Liver (tissue), 9 donors: Measurements from ENCODE around the gene INHBB. TPM values are rescaled to one million over a fixed set of nuclear protein-coding genes. Genes with fewer than 3 reads are reported as not detected.

Source experiments
- DNase-seq: peaks from one replicate; pipeline ENCODE4 v3.0.0-alpha.2; 2017; ENCODE audit warnings: low spot score
- H3K27ac ChIP-seq, 2 donors: one replicate each; pipeline ENCODE4 v1.7.0; 2013; ENCODE audit warnings: inconsistent platforms in 2 of 2, low read length in 2 of 2, control low read depth in 1 of 2, low read depth in 1 of 2, mild to moderate bottlenecking in 1 of 2
- H3K27me3 ChIP-seq, 4 donors: one replicate each; pipeline versions ENCODE4 v1.6.1 to v1.7.0; 2013; ENCODE audit warnings: low read length in 3 of 4, inconsistent platforms in 1 of 4, mild to moderate bottlenecking in 1 of 4, moderate library complexity in 1 of 4; ENCODE audit not compliant: control insufficient read depth in 4 of 4, insufficient read depth in 4 of 4
- H3K36me3 ChIP-seq, 4 donors: one replicate each; pipeline versions ENCODE4 v1.6.1 to v1.7.0; 2013; ENCODE audit warnings: low read length in 3 of 4, mild to moderate bottlenecking in 3 of 4, low read depth in 1 of 4, moderate library complexity in 1 of 4; ENCODE audit not compliant: control insufficient read depth in 4 of 4, insufficient read depth in 3 of 4
- H3K4me1 ChIP-seq, 4 donors: one replicate each; pipeline versions ENCODE4 v1.6.1 to v1.7.0; 2013; ENCODE audit warnings: low read length in 3 of 4, mild to moderate bottlenecking in 3 of 4, moderate library complexity in 1 of 4; ENCODE audit not compliant: control insufficient read depth in 4 of 4, insufficient read depth in 4 of 4
- H3K4me3 ChIP-seq, 3 donors: one replicate each; pipeline versions ENCODE4 v1.6.1 to v1.7.0; 2013; ENCODE audit warnings: low read length in 3 of 3, control low read depth in 1 of 3, low read depth in 1 of 3, mild to moderate bottlenecking in 1 of 3
- H3K9ac ChIP-seq, 2 donors: one replicate each; pipeline ENCODE4 v1.7.0; 2013; ENCODE audit warnings: low read length in 2 of 2, mild to moderate bottlenecking in 2 of 2, moderate library complexity in 2 of 2, control low read depth in 1 of 2, low read depth in 1 of 2
- H3K9me3 ChIP-seq, 4 donors: one replicate each; pipeline versions ENCODE4 v1.6.1 to v1.7.0; 2013; ENCODE audit warnings: low read length in 3 of 4; ENCODE audit not compliant: control insufficient read depth in 4 of 4
- ATF3 ChIP-seq: IDR thresholded peaks from 2 replicates; pipeline ENCODE4 v1.6.1; 2016; ENCODE audit warnings: antibody characterized with exemption
- CTCF ChIP-seq: fragments of 150-350 bp; IDR thresholded peaks from 2 replicates; pipeline ENCODE4 v1.5.1; 2017; ENCODE audit warnings: improper control_type of control experiment, low read depth, low read length; ENCODE audit not compliant: missing input control
- EGR1 ChIP-seq, 2 donors: IDR thresholded peaks; 2 replicates each; pipeline ENCODE4 v1.6.1; 2016 to 2018; ENCODE audit warnings: antibody characterized with exemption in 2 of 2, low read depth in 2 of 2
- FOXA1 ChIP-seq: IDR thresholded peaks from 2 replicates; pipeline ENCODE4 v1.6.1; 2016; ENCODE audit warnings: antibody characterized with exemption
- HNF4A ChIP-seq, 2 donors: conservative IDR thresholded peaks; 2 replicates each; pipeline ENCODE4 v1.6.1; 2016; ENCODE audit warnings: antibody characterized with exemption in 2 of 2, mild to moderate bottlenecking in 2 of 2
- HNF4G ChIP-seq: IDR thresholded peaks from 2 replicates; pipeline ENCODE4 v1.6.1; 2016; ENCODE audit warnings: antibody characterized with exemption
- JUND ChIP-seq, 2 donors: IDR thresholded peaks; 2 replicates each; pipeline ENCODE4 v1.6.1; 2016; ENCODE audit warnings: antibody characterized with exemption in 2 of 2
- MAX ChIP-seq: IDR thresholded peaks from 2 replicates; pipeline ENCODE4 v1.6.1; 2016; ENCODE audit warnings: antibody characterized with exemption
- RAD21 ChIP-seq, 2 donors: IDR thresholded peaks; 2 replicates each; pipeline ENCODE4 v1.6.1; 2016; ENCODE audit warnings: antibody characterized with exemption in 2 of 2, mild to moderate bottlenecking in 2 of 2
- REST ChIP-seq: IDR thresholded peaks from 2 replicates; pipeline ENCODE4 v1.6.1; 2016; ENCODE audit warnings: antibody characterized with exemption, mild to moderate bottlenecking
- RXRA ChIP-seq, 2 donors: IDR thresholded peaks; 2 replicates each; pipeline ENCODE4 v1.6.1; 2017 to 2018; ENCODE audit warnings: antibody characterized with exemption in 2 of 2, mild to moderate bottlenecking in 1 of 2
- YY1 ChIP-seq: IDR thresholded peaks from 2 replicates; pipeline ENCODE4 v1.6.1; 2016; ENCODE audit warnings: antibody characterized with exemption, mild to moderate bottlenecking
- ZBTB33 ChIP-seq: IDR thresholded peaks from 2 replicates; pipeline ENCODE4 v1.6.1; 2016; ENCODE audit warnings: antibody characterized with exemption
- WGBS: extraction: QIAGEN DNeasy Blood & Tissue Kit; methylation state at CpG from one replicate; pipeline ENCODE4 v1.1.7; 2013; 5-methylcytosine and 5-hydroxymethylcytosine counted together
- polyA plus RNA-seq, 2 donors: library from polyadenylated mRNA; stranded (reverse) in 1 of 2; unstranded in 1 of 2; fragments of 200-250 nt in 1 of 2; fragments of >200 nt in 1 of 2; fragmentation: Nextera tagmentation in 1 of 2; extraction: Ambion mirVana in 1 of 2; gene quantifications; one replicate each; pipeline versions ENCODE4 v1.2.1 to v1.2.3, GENCODE V29; 2013 to 2015
- total RNA-seq, 2 donors: library from RNA; depleted of rRNA; stranded (reverse); fragments of >200 nt; gene quantifications; one replicate each; pipeline ENCODE4 v1.2.3, GENCODE V29; 2014
- donor health status: healthy.
- donor health status: healthy.
- donor health status: healthy.
- donor health status: healthy.
- donor health status: healthy.

The INHBB gene
- total and polyA plus RNA-seq, 4 donors, result 0.36 to 7.4 (median 2.1) TPM

GRCh38 chr2:120315367-120316033, 30.4 kb upstream of the INHBB start:
- H3K27me3 ChIP-seq, result no peaks in the 10 kb centered on the region
- no peak overlapping the region for H3K9ac ChIP-seq
- 93% methylated on average over 17 of the region's 17 CpGs for WGBS
- peaks cover 0 to 15% (median 10%) of the 10 kb centered on the region in 4 donors for H3K4me1 ChIP-seq
- no peak for DNase-seq
- H3K4me3 ChIP-seq, result no peak overlapping the region
- TF ChIP-seq FOXA1 (no peak), MAX (no peak), CTCF (no peak), REST (no peak), JUND (IDR thresholded peaks at IDR 0.05) (no peak)
- H3K9me3 ChIP-seq, result no peaks in the 10 kb centered on the region
- no peak overlapping the region for H3K27ac ChIP-seq
- no peaks in the 10 kb centered on the region for H3K36me3 ChIP-seq

GRCh38 chr2:120316071-120316470, 29.9 kb upstream of the INHBB start:
- Histone ChIP-seq H3K36me3 (no peaks in the 10 kb centered on the region), H3K9me3 (no peaks in the 10 kb centered on the region), H3K27me3 (no peaks in the 10 kb centered on the region), H3K4me1 (peaks cover 0 to 15% (median 10%) of the 10 kb centered on the region in 4 donors), H3K27ac (no peak overlapping the region), H3K9ac (no peak overlapping the region), H3K4me3 (no peak overlapping the region)
- DNase-seq, result no peak
- no peak for TF ChIP-seq ATF3
- TF ChIP-seq ZBTB33, result no peak
- TF ChIP-seq REST, result no peak
- no peak for TF ChIP-seq HNF4A (conservative IDR thresholded peaks at IDR 0.05)
- TF ChIP-seq CTCF, result no peak
- no peak for TF ChIP-seq HNF4G
- no peak for TF ChIP-seq RXRA (IDR thresholded peaks at IDR 0.05)
- no peak for TF ChIP-seq RAD21 (IDR thresholded peaks at IDR 0.05)
- TF ChIP-seq YY1, result no peak
- TF ChIP-seq JUND (IDR thresholded peaks at IDR 0.05), result no peak
- TF ChIP-seq EGR1 (IDR thresholded peaks at IDR 0.05; ENCODE audit: low read depth in 2 of 2), result no peak
- 93% methylated on average over 5 of the region's 5 CpGs for WGBS
